GM12878 (cell line): Measurements from ENCODE around the gene CHP1. TPM values are rescaled to one million over a fixed set of nuclear protein-coding genes. Genes with fewer than 3 reads are reported as not detected.

Experiments used
- ATF7 ChIP-seq: fragments of 450-650 bp; IDR thresholded peaks from 2 replicates; pipeline ENCODE4 v1.6.1; 2016; ENCODE audit warnings: low read depth, mild to moderate bottlenecking
- BACH1 ChIP-seq: fragments of 450-650 bp; IDR thresholded peaks from 2 replicates; pipeline ENCODE4 v1.6.1; 2017; ENCODE audit warnings: mild to moderate bottlenecking, borderline replicate concordance
- BRCA1 ChIP-seq: IDR thresholded peaks from 2 replicates; pipeline ENCODE4 v1.6.1; 2011; ENCODE audit warnings: low read depth, low read length, improper control_type of control experiment
- CREB1 ChIP-seq: IDR thresholded peaks from 2 replicates; pipeline ENCODE4 v1.6.1; 2012; ENCODE audit warnings: low read depth, mild to moderate bottlenecking, inconsistent platforms
- EGR1 ChIP-seq, 2 experiments: IDR thresholded peaks; 1 replicate in 1 of 2; 2 replicates in 1 of 2; pipeline ENCODE4 v1.6.1; 2011 to 2012; ENCODE audit warnings: low read depth in 2 of 2, low read length in 2 of 2, borderline replicate concordance in 1 of 2, mild to moderate bottlenecking in 1 of 2, moderate library complexity in 1 of 2
- MEF2A ChIP-seq: IDR thresholded peaks from 2 replicates; pipeline ENCODE4 v1.6.1; 2011; ENCODE audit warnings: low read depth, mild to moderate bottlenecking, low read length, moderate library complexity; ENCODE audit not compliant: insufficient read depth
- MXI1 ChIP-seq: fragments of 150-350 bp; IDR thresholded peaks from 2 replicates; pipeline ENCODE4 v1.6.1; 2011; ENCODE audit warnings: low read depth, mild to moderate bottlenecking, inconsistent platforms, low read length, improper control_type of control experiment
- NFYB ChIP-seq: IDR thresholded peaks from 2 replicates; pipeline ENCODE4 v1.6.1; 2011; ENCODE audit warnings: low read depth, mild to moderate bottlenecking, low read length, improper control_type of control experiment, moderate library complexity; ENCODE audit not compliant: insufficient read depth
- PML ChIP-seq: IDR thresholded peaks from 2 replicates; pipeline ENCODE4 v1.6.1; 2012; ENCODE audit warnings: low read length, inconsistent platforms
- POLR2A ChIP-seq: IDR thresholded peaks from 2 replicates; pipeline ENCODE4 v1.6.1; 2011; ENCODE audit warnings: low read depth, mild to moderate bottlenecking, low read length
- POU2F2 ChIP-seq: IDR thresholded peaks from 3 replicates; pipeline ENCODE4 v1.6.1; 2011; ENCODE audit warnings: low read depth, mild to moderate bottlenecking, low read length, borderline replicate concordance
- SPI1 ChIP-seq: IDR thresholded peaks from 2 replicates; pipeline ENCODE4 v1.6.1; 2011; ENCODE audit warnings: low read depth, mild to moderate bottlenecking, low read length, moderate library complexity, borderline replicate concordance; ENCODE audit not compliant: insufficient read depth
- ZNF207 ChIP-seq: fragments of 450-650 bp; IDR thresholded peaks from 2 replicates; pipeline ENCODE4 v1.6.1; 2014; ENCODE audit warnings: antibody characterized with exemption, mild to moderate bottlenecking, borderline replicate concordance
- ZNF274 ChIP-seq: IDR thresholded peaks from one replicate; pipeline ENCODE4 v1.8.0; 2011; ENCODE audit not compliant: insufficient read length, insufficient read depth
- polyA plus RNA-seq, 11 experiments: library from polyadenylated mRNA; depleted of rRNA in 4 of 11; unstranded in 6 of 11; stranded (reverse) in 5 of 11; fragments of >200 nt; fragmentation: Nextera tagmentation in 4 of 11; fragmentation: Illumina TruSeq in 1 of 11; extraction: Ambion mirVana in 4 of 11; extraction: Trizol in 1 of 11; gene quantifications; 1 replicate in 1 of 11; 2 replicates in 10 of 11; pipeline versions ENCODE4 v1.2.1 to v1.2.3, GENCODE V29; 2011 to 2016; ENCODE audit warnings: inconsistent platforms in 2 of 11, missing spikeins in 2 of 11, low read depth in 1 of 11
- total RNA-seq, 4 experiments: library from RNA; depleted of rRNA in 3 of 4; stranded (reverse); fragments of >200 nt in 3 of 4; fragmentation: Illumina TruSeq in 1 of 4; extraction: Trizol in 1 of 4; gene quantifications; 2 replicates each; pipeline versions ENCODE4 v1.2.1 to v1.2.3, GENCODE V29; 2013 to 2021
- TF ChIP-seq, protein P1 (sequence below): fragments of 450-650 bp; IDR thresholded peaks from 2 replicates; pipeline ENCODE4 v1.6.1; 2018; ENCODE audit warnings: borderline replicate concordance, mild to moderate bottlenecking; ENCODE audit not compliant: partially characterized antibody
- TF ChIP-seq, protein P2 (sequence below): fragments of 450-650 bp; IDR thresholded peaks from 2 replicates; pipeline ENCODE4 v1.6.1; 2017; ENCODE audit warnings: mild to moderate bottlenecking, low read depth, inconsistent platforms; ENCODE audit not compliant: poor library complexity, severe bottlenecking
- TF ChIP-seq, protein P3 (sequence below): fragments of 450-650 bp; IDR thresholded peaks from 2 replicates; pipeline ENCODE4 v1.6.1; 2016; ENCODE audit warnings: mild to moderate bottlenecking
- TF ChIP-seq, protein P4 (sequence below): IDR thresholded peaks from 2 replicates; pipeline ENCODE4 v1.6.1; 2011; ENCODE audit warnings: low read depth, low read length, improper control_type of control experiment, borderline replicate concordance

Gene CHP1
- total and polyA plus RNA-seq, 10 of the 15 experiments (the other 5 are each of a cell fraction or from before 2014, with no cell fraction given): 25.7 to 45.9 (median 39.1) TPM

DNA sequence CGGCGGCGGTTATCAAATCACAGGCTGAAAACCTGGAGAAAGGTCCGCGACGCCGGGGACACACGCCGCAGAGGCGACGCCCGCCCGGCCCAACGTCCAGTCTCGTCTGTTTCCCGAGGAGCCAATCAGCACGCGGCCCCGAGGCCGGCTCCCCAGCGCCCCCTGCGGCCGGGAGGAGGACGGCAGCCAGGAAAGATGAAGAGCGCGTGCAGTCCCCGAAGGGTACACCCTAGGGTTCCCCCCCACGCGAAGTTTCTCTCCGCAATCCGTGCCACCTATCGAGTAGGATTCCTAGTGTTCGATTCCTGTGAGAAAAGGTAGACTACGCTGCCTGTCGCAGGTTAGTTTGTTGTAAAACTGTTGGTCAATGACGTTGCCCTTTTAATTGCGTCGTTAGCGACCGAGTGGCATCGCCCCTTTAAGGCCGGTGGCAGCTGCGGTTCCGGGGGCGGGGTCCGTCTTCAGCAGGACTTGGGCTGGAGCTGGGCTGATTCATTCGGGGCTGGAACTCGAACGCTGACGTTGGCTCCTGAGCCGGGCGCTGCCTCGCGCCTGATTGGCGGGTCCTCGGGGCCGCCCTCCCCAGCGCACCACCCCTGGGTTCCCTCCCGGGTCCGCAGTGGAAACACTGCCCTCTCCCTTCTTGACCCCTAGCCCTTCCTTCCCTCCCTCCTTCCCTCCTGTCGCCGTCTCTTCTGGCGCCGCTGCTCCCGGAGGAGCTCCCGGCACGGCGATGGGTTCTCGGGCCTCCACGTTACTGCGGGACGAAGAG, at the start of gene CHP1, which contains the start of gene EXD1 (continued):
- TF ChIP-seq, protein P1, sequence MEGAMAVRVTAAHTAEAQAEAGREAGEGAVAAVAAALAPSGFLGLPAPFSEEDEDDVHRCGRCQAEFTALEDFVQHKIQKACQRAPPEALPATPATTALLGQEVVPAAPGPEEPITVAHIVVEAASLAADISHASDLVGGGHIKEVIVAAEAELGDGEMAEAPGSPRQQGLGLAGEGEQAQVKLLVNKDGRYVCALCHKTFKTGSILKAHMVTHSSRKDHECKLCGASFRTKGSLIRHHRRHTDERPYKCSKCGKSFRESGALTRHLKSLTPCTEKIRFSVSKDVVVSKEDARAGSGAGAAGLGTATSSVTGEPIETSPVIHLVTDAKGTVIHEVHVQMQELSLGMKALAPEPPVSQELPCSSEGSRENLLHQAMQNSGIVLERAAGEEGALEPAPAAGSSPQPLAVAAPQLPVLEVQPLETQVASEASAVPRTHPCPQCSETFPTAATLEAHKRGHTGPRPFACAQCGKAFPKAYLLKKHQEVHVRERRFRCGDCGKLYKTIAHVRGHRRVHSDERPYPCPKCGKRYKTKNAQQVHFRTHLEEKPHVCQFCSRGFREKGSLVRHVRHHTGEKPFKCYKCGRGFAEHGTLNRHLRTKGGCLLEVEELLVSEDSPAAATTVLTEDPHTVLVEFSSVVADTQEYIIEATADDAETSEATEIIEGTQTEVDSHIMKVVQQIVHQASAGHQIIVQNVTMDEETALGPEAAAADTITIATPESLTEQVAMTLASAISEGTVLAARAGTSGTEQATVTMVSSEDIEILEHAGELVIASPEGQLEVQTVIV: peak; percentile 81
- TF ChIP-seq, protein P2, sequence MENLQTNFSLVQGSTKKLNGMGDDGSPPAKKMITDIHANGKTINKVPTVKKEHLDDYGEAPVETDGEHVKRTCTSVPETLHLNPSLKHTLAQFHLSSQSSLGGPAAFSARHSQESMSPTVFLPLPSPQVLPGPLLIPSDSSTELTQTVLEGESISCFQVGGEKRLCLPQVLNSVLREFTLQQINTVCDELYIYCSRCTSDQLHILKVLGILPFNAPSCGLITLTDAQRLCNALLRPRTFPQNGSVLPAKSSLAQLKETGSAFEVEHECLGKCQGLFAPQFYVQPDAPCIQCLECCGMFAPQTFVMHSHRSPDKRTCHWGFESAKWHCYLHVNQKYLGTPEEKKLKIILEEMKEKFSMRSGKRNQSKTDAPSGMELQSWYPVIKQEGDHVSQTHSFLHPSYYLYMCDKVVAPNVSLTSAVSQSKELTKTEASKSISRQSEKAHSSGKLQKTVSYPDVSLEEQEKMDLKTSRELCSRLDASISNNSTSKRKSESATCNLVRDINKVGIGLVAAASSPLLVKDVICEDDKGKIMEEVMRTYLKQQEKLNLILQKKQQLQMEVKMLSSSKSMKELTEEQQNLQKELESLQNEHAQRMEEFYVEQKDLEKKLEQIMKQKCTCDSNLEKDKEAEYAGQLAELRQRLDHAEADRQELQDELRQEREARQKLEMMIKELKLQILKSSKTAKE: peak; percentile 50
- 0 out of 2 replicates have a peak, but pooled peaks have one; percentile 25 for TF ChIP-seq BACH1
- TF ChIP-seq PML: peak; percentile 65; the same call in 1 of the 2 replicates
- TF ChIP-seq POLR2A: peak; percentile 94
- TF ChIP-seq POU2F2: peak; percentile 60; the same call in 1 of the 3 replicates
- TF ChIP-seq ATF7: peak; percentile 71; the same call in 1 of the 2 replicates
- TF ChIP-seq, protein P3, sequence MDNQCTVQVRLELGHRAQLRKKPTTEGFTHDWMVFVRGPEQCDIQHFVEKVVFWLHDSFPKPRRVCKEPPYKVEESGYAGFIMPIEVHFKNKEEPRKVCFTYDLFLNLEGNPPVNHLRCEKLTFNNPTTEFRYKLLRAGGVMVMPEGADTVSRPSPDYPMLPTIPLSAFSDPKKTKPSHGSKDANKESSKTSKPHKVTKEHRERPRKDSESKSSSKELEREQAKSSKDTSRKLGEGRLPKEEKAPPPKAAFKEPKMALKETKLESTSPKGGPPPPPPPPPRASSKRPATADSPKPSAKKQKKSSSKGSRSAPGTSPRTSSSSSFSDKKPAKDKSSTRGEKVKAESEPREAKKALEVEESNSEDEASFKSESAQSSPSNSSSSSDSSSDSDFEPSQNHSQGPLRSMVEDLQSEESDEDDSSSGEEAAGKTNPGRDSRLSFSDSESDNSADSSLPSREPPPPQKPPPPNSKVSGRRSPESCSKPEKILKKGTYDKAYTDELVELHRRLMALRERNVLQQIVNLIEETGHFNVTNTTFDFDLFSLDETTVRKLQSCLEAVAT: peak; percentile 100
- TF ChIP-seq, protein P4, sequence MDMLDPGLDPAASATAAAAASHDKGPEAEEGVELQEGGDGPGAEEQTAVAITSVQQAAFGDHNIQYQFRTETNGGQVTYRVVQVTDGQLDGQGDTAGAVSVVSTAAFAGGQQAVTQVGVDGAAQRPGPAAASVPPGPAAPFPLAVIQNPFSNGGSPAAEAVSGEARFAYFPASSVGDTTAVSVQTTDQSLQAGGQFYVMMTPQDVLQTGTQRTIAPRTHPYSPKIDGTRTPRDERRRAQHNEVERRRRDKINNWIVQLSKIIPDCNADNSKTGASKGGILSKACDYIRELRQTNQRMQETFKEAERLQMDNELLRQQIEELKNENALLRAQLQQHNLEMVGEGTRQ: no peak
- TF ChIP-seq MEF2A: 0 out of 2 replicates have a peak, but pooled peaks have one; percentile 23
- peak; percentile 91 for TF ChIP-seq NFYB
- TF ChIP-seq MXI1: peak; percentile 48
- no peak for TF ChIP-seq BRCA1
- peak in 1 of 2 experiments; percentile 47; a peak in 1 of 3 replicates for TF ChIP-seq EGR1 (IDR thresholded peaks at IDR 0.05; ENCODE audit: borderline replicate concordance in 1 of 2, low read depth in 2 of 2, low read length in 2 of 2)
- no peak for TF ChIP-seq ZNF274
- 0 out of 2 replicates have a peak, but pooled peaks have one; percentile 46 for TF ChIP-seq ZNF207
- TF ChIP-seq CREB1: peak; percentile 49; the same call in 1 of the 2 replicates
- TF ChIP-seq SPI1: no peak
